Urinary bladder (tissue), 4 donors: ENCODE measurements around the gene DTNA. TPM values are rescaled to one million over a fixed set of nuclear protein-coding genes. Genes with fewer than 3 reads are reported as not detected.
A peak's percentile ranks its signal among the peaks of the same experiment; 100 is the strongest.

Source experiments
- DNase-seq: peaks from one replicate; pipeline ENCODE4 v3.0.0-alpha.2; 2015; ENCODE audit errors: extremely low spot score
- H3K27ac ChIP-seq: one replicate; pipeline ENCODE4 v1.5.1; 2013; ENCODE audit warnings: low read depth, mild to moderate bottlenecking, moderate library complexity
- H3K36me3 ChIP-seq: one replicate; pipeline ENCODE4 v1.6.1; 2013; ENCODE audit warnings: mild to moderate bottlenecking, moderate library complexity; ENCODE audit not compliant: insufficient read depth
- H3K4me1 ChIP-seq: one replicate; pipeline ENCODE4 v1.6.1; 2013; ENCODE audit warnings: mild to moderate bottlenecking, moderate library complexity; ENCODE audit not compliant: insufficient read depth
- H3K4me3 ChIP-seq: one replicate; pipeline ENCODE4 v1.5.1; 2013; ENCODE audit warnings: low read depth, low read length
- WGBS: extraction: QIAGEN DNeasy Blood & Tissue Kit; methylation state at CpG from one replicate; pipeline ENCODE4 v1.1.7; 2013; 5-methylcytosine and 5-hydroxymethylcytosine counted together
- polyA plus RNA-seq: library from polyadenylated mRNA; stranded (reverse); fragments of 200-250 nt; gene quantifications from one replicate; pipeline ENCODE4 v1.2.3, GENCODE V29; 2013
- total RNA-seq: library from RNA; depleted of rRNA; stranded (reverse); fragments of >200 nt; gene quantifications from one replicate; pipeline ENCODE4 v1.2.3, GENCODE V29; 2014
- donor health status: healthy with polysubstance abuse.
- donor health status: healthy.

The DTNA gene
- total and polyA plus RNA-seq, 2 donors, result 31.7 to 119 TPM

DNA sequence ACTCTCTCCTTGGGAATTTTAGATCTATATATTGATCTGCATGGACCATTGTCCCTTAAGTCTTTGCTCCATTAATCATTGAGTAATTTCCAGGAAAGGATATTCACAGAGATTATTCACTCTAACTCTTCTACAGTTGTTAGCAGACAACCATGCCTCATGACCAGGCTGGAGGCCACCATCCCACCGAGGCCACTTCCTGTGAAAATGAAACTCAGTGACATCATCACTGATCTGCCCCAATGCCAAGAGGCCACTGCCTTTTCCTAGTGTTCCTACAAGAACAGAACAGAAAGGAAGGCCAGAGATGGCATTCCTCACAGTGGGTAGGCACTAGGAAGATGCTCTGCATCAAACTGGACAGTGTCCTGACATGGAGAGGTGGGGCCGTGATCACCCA is 161.3 kb downstream of the DTNA start:
- 74% methylated on average over 2 of the region's 2 CpGs for WGBS
- DNase-seq, result no peak
- no peaks in the 10 kb centered on the region for H3K4me1 ChIP-seq

DNA sequence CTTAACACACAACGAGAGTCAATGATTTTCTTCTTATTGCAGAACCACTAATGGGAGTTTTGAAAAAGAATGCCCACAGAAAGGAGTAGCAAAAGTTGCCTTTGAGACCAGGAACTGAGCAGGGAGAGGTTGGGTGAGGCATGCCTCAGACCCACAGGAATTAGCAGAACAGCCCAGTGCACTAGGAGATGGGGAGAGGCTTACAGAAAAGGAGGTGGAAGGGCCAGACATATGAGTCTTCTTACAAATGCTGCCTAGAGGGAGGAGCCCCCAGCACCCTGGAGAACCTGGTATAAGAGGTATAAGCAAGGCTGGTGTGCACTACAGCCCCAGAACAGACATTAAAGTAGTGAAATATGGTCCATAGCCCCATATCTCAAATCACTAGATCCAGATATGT is 162.0 kb downstream of the DTNA start:
- Histone ChIP-seq H3K36me3 (no peaks in the 10 kb centered on the region), H3K27ac (no peak overlapping the region), H3K4me3 (no peak overlapping the region), H3K4me1 (no peaks in the 10 kb centered on the region)
- 46% methylated on average over 1 of the region's 1 CpG for WGBS
- no peak for DNase-seq

More for the DNA sequence above, 161.3 kb downstream of the DTNA start:
- Histone ChIP-seq H3K27ac (no peak overlapping the region), H3K4me3 (no peak overlapping the region), H3K36me3 (no peaks in the 10 kb centered on the region)

DNA sequence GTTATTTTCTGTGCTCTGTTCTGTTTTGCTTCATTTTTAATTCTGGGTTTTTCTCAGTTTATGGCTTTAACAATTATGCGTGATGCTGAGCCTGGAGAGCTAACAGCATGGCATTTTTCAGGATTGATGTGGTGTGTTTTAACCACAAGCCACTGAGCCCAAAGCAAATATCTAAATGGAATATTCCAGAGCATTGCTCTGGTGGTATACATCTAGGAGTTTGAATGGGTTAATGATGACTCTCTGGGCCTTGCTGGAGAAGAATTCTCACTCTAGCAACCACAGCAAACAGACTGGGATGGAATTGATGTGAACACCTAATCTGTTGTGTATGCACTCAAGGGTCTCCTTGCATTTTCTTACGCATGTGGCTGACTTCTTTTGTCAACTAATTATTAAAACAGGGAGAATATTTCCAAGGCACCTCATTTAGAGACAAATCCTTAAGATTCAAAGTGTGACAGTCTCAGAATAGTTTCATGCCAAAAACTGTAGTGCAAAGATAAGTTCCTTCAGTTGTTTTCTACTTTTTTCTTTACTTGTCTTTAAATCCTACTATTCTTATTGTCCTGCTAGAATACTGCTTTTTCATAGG is 164.0 kb downstream of the DTNA start:
- Histone ChIP-seq H3K4me1 (no peaks in the 10 kb centered on the region), H3K36me3 (no peaks in the 10 kb centered on the region)
- 95% methylated on average over 2 of the region's 2 CpGs for WGBS

GRCh38 chr18:34875150-34875549 is 165.1 kb downstream of the DTNA start:
- Histone ChIP-seq H3K4me1 (no peaks in the 10 kb centered on the region), H3K27ac (no peak overlapping the region), H3K4me3 (no peak overlapping the region), H3K36me3 (no peaks in the 10 kb centered on the region)
- WGBS, result 88% methylated on average over 7 of the region's 7 CpGs
- DNase-seq, result no peak

More for the DNA sequence above, 164.0 kb downstream of the DTNA start:
- Histone ChIP-seq H3K27ac (no peak overlapping the region), H3K4me3 (no peak overlapping the region)
- DNase-seq, result no peak

DNA sequence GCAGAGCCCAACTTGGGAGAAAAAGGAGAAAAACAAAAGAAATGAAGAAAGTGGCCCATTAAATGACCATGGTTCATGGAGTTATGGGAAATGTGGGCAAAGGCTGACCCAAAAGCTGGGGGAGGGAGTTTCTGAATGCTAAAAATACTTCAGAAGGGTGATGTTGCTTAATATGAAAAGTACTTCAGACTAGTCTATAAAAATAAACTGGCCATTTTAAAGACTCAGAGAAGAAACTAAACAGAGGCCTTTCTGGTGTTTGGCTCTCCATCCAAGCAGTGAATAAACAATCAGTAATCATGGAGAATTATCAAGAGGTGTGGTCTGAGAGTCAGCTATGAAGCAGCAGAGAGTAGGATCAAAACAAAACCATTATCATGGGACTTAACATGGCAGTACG is 170.3 kb downstream of the DTNA start:
- Histone ChIP-seq H3K27ac (no peak overlapping the region), H3K4me3 (no peak overlapping the region), H3K36me3 (no peaks in the 10 kb centered on the region), H3K4me1 (no peaks in the 10 kb centered on the region)
- WGBS, result 34% methylated on average over 1 of the region's 1 CpG
- no peak for DNase-seq

GRCh38 chr18:34880882-34881834 is 171.1 kb downstream of the DTNA start:
- no peak for DNase-seq

DNA sequence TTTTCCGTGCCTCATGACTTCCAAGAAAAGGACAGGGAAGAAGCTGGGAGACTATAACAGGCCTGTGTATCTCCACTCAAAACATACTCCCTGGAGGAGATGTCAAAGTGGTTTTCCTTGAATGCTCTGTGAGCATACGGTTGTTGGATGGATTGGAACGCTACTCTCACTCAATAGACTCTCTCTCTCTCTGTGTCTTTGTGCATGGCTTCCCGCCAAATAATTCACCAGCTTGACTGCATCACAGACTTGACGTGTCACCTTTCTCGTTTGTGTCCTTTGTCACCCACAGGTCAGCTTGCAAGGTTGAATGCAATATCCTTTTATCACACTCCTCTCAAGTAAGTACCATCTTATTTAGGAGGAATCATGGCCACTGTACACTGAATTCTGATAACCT is 174.3 kb downstream of the DTNA start:
- Histone ChIP-seq H3K27ac (no peak overlapping the region), H3K4me3 (no peak overlapping the region), H3K4me1 (no peaks in the 10 kb centered on the region), H3K36me3 (no peaks in the 10 kb centered on the region)
- no peak for DNase-seq
- 84% methylated on average over 6 of the region's 6 CpGs for WGBS

More at GRCh38 chr18:34880882-34881834, 171.1 kb downstream of the DTNA start:
- peak overlapping the region; percentile 6 for H3K27ac ChIP-seq
- no peaks in the 10 kb centered on the region for H3K4me1 ChIP-seq
- no peak overlapping the region for H3K4me3 ChIP-seq
- H3K36me3 ChIP-seq, result no peaks in the 10 kb centered on the region
- 72% methylated on average over 3 of the region's 3 CpGs for WGBS

GRCh38 chr18:34886177-34886576 is 176.1 kb downstream of the DTNA start:
- Histone ChIP-seq H3K36me3 (no peaks in the 10 kb centered on the region), H3K4me1 (no peaks in the 10 kb centered on the region), H3K4me3 (no peak overlapping the region), H3K27ac (no peak overlapping the region)
- 97% methylated on average over 1 of the region's 1 CpG for WGBS
- no peak for DNase-seq

- H3K27ac ChIP-seq, result no peak overlapping the region
- 58% methylated on average over 4 of the region's 4 CpGs for WGBS
- no peak for DNase-seq
- no peaks in the 10 kb centered on the region for H3K36me3 ChIP-seq
- no peaks in the 10 kb centered on the region for H3K4me1 ChIP-seq
- no peak overlapping the region for H3K4me3 ChIP-seq
Measured at GRCh38 chr18:34887881-34888580, 177.9 kb downstream of the DTNA start.

DNA sequence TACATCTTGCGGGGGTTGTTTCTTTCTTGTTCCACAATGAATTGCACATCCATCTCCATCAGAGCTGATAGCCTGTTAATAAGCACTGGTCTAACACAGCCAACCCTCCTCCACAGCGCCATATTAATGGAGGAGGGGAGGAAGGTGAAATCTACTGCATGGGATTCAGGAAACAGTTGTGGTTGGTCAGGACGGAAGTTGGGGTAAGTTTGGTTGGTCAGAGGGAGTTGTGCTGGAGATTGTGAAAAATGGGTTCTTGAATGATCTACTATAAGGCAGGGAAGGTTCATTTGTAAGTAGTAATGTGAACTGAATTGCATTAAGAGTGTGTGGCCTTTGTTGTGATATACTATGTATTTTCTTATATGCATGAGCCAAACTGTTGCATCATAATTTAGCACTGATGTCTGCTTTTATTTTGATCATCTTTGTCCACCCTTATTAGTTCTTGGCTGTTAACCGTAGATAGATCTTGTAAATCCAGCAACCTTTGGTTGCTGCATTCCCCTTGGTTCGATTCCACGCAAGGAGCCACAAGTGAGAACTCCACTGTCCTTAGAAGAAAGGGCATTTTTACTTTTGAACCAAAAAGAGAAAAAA is 180.5 kb downstream of the DTNA start:
- Histone ChIP-seq H3K27ac (no peak overlapping the region), H3K4me3 (no peak overlapping the region), H3K36me3 (no peaks in the 10 kb centered on the region), H3K4me1 (no peaks in the 10 kb centered on the region)
- DNase-seq, result no peak
- 96% methylated on average over 6 of the region's 6 CpGs for WGBS

DNA sequence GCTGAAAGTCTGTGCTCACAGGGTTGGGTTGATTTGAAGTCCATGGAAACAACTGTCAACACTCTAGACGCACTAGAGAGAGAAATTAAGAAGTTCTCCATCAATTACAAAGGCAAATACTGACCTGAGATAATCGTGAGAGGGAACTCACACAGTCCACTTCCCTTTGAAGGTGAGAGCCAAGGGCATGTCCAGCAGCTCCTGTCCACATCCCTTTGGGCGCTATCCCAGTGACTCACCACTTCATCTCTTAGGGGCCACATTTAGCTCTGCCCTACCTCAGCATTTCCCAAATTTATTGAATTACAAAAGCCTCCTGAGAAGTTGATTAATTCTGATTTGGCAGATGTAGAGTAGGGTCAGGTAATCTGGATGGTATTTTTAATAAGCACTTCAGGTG is 182.3 kb downstream of the DTNA start:
- Histone ChIP-seq H3K4me3 (no peak overlapping the region), H3K27ac (no peak overlapping the region), H3K36me3 (no peaks in the 10 kb centered on the region), H3K4me1 (no peaks in the 10 kb centered on the region)
- WGBS, result 86% methylated on average over 3 of the region's 3 CpGs
- no peak for DNase-seq

DNA sequence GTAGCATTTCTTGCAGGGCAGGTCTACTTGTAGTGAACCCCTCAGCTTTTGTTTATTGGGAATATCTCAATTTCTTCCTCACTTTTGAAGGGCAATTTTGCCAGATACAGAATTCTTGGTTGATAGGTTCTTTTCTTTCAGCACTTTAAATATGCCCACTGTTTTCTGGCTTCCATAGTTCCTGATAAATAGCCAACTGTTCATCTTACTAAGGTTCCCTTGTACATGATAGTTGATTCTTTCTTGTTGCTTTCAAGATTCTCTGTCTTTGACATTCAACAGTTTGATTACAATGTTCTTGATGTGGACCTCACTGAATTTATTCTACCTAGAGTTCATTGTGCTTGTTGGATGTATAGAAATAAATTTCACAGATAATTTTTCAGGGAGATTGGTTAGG is 183.1 kb downstream of the DTNA start:
- H3K27ac ChIP-seq, result no peak overlapping the region
- no peaks in the 10 kb centered on the region for H3K4me1 ChIP-seq
- no peak overlapping the region for H3K4me3 ChIP-seq
- DNase-seq, result no peak
- H3K36me3 ChIP-seq, result no peaks in the 10 kb centered on the region

- no peak for DNase-seq
- Histone ChIP-seq H3K27ac (no peak overlapping the region), H3K4me1 (no peaks in the 10 kb centered on the region), H3K36me3 (no peaks in the 10 kb centered on the region), H3K4me3 (no peak overlapping the region)
Measured at GRCh38 chr18:34901299-34901698, 191.2 kb downstream of the DTNA start.
